ENCODE data around the gene INPP5J.

DNA sequence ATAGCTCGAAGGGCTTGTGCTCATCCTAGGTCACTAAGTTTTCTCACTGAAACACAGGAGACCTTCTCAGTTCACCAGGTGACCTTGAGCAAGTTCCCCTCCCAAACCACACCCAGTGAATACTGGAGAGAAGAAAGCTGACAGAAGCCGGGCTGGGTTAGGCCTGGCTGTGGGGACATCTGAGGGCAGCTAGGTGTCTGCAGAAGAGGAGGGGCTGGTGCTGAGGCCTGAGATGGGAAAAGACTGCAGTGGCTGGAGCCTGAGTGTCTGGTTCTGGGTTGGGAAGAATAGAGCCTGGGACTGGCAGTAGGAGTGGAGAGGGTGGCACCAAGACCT, 602 bp upstream of the INPP5J start:
- TF ChIP-seq, protein P1, sequence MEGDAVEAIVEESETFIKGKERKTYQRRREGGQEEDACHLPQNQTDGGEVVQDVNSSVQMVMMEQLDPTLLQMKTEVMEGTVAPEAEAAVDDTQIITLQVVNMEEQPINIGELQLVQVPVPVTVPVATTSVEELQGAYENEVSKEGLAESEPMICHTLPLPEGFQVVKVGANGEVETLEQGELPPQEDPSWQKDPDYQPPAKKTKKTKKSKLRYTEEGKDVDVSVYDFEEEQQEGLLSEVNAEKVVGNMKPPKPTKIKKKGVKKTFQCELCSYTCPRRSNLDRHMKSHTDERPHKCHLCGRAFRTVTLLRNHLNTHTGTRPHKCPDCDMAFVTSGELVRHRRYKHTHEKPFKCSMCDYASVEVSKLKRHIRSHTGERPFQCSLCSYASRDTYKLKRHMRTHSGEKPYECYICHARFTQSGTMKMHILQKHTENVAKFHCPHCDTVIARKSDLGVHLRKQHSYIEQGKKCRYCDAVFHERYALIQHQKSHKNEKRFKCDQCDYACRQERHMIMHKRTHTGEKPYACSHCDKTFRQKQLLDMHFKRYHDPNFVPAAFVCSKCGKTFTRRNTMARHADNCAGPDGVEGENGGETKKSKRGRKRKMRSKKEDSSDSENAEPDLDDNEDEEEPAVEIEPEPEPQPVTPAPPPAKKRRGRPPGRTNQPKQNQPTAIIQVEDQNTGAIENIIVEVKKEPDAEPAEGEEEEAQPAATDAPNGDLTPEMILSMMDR (IDR thresholded peaks at IDR 0.05): no peak
- no peak for TF ChIP-seq GABPB1 (CRISPR knock-in tag; IDR thresholded peaks at IDR 0.05)
- TF ChIP-seq, protein P2, sequence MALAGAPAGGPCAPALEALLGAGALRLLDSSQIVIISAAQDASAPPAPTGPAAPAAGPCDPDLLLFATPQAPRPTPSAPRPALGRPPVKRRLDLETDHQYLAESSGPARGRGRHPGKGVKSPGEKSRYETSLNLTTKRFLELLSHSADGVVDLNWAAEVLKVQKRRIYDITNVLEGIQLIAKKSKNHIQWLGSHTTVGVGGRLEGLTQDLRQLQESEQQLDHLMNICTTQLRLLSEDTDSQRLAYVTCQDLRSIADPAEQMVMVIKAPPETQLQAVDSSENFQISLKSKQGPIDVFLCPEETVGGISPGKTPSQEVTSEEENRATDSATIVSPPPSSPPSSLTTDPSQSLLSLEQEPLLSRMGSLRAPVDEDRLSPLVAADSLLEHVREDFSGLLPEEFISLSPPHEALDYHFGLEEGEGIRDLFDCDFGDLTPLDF (CRISPR knock-in tag; IDR thresholded peaks at IDR 0.05): no peak
- no peak for TF ChIP-seq ESRRA (CRISPR knock-in tag; IDR thresholded peaks at IDR 0.05; ENCODE audit: borderline replicate concordance)
- TF ChIP-seq FOXJ3 (CRISPR knock-in tag; IDR thresholded peaks at IDR 0.05; ENCODE audit: borderline replicate concordance): no peak
- TF ChIP-seq JUN (CRISPR knock-in tag; IDR thresholded peaks at IDR 0.05): no peak

Measured in WTC11 (cell line).